8988T (cell line): ENCODE measurements around the gene DISC1.
"Not testable (repeated sequence)": the region's sequence is repeated elsewhere in the genome, so short reads cannot be mapped to it uniquely, and the experiment has no call there.

Experiments used
- DNase-seq: peaks from one replicate; pipeline ENCODE4 v3.0.0; 2011

The DISC1 gene

DNA sequence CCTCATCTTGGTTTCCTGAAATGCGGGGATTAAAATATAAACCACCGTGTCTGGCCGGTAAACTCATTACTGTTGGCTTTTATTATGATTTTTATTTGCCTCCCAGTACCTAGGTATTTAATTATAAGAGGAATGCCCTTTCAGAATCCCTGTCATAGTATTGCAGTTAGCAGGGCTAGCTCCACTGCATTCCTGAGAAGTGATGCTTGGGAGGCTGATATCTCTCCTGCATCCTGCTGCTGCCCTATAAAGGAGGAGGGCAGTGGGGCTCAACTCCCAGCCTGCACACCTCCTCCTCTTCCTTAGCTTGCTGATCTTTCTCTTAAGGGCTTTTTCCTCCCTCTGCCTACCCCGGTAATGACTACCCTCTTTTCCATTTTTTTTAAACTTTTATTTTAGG, 19.9 kb upstream of the DISC1 start:
- DNase-seq: no peak

- DNase-seq: no peak
These were observed 16.2 kb upstream of the DISC1 start for GRCh38 chr1:231610388-231610787.

DNA sequence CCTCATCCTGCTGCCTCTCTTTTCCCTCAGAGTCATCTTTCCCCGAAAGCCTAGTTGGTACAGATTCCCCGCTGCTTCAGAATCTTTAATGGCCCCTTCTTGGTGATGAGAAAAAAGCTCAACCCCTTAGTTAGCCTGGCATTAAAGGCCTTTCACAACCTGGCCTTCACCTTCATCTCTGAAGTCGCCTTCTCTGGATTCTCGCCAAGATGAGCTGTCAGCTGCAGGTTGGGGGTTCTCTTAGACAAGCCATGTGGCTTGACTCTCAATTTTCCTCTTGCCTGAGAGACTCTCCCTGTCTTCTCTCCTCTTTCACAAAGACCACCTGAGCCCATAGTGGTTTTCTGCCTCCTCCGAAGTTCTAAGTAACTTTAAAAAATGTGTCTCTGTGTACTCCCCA, 15.5 kb upstream of the DISC1 start:
- no peak for DNase-seq

GRCh38 chr1:231611851-231612250, 14.7 kb upstream of the DISC1 start:
- DNase-seq: no peak

DNA sequence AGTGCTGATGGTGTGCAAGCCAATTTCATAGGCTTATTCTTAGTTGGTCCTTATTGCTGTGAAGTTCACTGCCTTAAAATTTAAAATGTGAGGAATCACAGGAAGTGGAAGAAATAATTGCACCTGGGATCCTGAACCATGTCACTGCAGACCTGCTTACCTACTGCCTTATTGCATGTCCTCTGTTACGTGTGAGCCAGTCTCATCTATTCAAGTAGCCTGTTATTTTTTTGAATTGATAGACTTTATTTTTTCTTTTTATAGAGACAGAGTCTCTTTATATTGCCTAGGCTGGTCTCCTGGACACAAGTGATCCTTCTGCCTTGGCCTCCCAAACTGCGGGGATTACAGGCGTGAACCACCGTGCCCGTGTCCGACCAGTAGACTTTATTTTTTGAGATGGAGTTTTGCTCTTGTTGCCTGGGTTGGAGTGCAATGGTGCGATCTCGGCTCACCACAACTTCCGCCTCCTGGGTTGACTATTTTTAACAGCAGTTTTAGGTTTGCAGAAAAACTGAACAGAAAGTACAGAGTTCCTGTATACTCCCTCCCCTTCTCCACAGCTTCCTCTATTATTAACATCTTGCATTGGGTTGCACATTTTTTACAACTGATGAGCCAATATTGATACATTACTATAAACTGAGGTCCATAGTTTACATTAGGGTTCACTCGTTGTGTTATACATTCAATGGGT, 14.0 kb upstream of the DISC1 start:
- no peak for DNase-seq

- DNase-seq: no peak
These were observed 12.9 kb upstream of the DISC1 start for GRCh38 chr1:231613419-231614349.

- no peak for DNase-seq
These were observed 9.9 kb upstream of the DISC1 start for GRCh38 chr1:231616667-231617066.

GRCh38 chr1:231618609-231619256, 7.9 kb upstream of the DISC1 start:
- no peak for DNase-seq

GRCh38 chr1:231619257-231619634, 7.3 kb upstream of the DISC1 start:
- DNase-seq: no peak

GRCh38 chr1:231625042-231625441, 1.5 kb upstream of the DISC1 start:
- DNase-seq: not testable (repeated sequence)

GRCh38 chr1:231625975-231626534, 535 bp upstream of the DISC1 start:
- no peak for DNase-seq

GRCh38 chr1:231626951-231627614, 493 bp downstream of the DISC1 start:
- DNase-seq: peak; percentile 62

DNA sequence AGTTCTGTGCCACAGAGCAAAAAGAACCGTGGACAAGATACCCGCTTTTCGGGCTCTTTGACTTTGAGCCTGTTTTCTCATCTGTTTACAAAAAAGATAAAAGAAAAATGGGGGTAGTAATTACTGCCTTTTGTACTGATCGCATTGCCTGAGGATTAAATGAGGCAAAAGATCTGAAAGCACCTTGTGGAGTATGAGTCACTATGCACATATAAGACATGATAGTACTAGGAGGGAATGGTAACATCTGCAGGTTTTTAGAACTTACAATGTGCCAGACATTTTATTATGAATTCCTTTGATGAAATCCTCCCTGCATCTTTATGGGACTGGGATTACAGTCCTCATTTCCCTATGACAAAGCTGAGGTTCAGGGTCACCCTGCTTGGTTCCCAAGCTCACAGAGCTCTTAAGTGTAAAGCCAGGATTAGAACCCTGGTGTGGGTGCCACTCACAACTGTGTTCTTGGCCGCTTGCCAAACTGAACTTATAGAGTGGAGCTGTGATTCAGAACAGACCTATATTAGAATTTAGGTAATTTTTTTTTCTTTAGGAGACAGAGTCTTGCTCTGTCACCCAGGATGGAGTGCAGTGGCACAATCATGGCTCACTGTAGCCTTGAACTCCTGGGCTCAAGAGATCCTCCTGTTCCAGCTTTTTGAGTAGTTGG, 1.8 kb downstream of the DISC1 start:
- DNase-seq: no peak

DNA sequence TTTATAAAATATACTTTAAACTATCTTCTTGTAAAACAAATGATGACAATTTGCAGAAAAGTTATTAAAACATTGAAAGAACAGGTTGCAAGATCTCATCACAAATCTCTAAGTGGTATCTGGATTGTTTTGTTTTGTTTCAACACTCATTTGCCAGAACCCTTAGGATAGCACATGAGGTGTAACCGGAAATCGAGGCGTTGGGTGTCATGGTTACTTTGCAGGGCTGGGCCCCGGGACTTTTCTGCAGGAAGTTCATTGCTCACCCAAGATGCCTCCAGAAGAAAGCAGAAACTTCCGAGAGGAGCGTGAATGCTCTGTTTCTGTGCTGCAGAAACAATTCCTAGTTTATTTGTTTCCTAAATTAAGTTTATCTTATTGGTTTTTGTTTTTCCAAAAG, 2.5 kb downstream of the DISC1 start:
- DNase-seq: no peak

GRCh38 chr1:231630558-231631205, 4.1 kb downstream of the DISC1 start:
- no peak for DNase-seq

DNA sequence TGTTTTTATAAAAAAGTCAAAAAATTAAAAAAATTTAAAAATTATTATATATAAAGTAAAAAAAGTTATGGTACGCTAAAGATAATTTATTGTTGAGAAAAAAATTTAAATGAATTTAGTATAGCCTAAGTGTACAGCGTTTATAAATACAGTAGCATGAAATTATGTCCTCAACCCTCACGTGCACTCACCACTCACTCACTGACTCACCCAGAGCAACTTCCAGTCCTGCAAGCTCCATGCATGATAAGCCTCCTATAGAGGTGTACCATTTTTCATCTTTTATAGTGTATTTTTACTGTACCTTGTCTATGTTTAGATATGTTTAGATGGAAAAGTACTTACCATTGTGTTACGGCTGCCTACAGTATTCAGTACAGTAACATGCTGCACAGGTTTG, 5.1 kb downstream of the DISC1 start:
- DNase-seq: no peak

DNA sequence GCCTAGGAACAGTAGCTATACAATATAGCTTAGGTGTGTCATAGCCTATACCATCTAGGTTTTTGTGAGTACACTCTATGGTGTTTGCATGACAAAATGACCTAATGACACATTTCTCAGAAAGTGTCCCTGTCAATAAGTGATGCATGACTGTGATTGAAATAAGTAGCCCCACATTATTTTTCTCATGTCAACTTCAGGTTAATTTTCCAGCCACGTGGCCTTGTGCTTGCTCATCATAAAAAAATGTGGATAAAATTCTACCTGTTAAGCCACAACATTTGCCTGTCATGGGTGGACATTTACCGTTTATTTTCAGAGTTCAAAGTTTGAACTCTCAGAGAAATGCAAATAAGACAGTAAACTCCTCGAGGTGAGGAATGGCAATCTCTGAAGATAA, 5.5 kb downstream of the DISC1 start:
- no peak for DNase-seq

DNA sequence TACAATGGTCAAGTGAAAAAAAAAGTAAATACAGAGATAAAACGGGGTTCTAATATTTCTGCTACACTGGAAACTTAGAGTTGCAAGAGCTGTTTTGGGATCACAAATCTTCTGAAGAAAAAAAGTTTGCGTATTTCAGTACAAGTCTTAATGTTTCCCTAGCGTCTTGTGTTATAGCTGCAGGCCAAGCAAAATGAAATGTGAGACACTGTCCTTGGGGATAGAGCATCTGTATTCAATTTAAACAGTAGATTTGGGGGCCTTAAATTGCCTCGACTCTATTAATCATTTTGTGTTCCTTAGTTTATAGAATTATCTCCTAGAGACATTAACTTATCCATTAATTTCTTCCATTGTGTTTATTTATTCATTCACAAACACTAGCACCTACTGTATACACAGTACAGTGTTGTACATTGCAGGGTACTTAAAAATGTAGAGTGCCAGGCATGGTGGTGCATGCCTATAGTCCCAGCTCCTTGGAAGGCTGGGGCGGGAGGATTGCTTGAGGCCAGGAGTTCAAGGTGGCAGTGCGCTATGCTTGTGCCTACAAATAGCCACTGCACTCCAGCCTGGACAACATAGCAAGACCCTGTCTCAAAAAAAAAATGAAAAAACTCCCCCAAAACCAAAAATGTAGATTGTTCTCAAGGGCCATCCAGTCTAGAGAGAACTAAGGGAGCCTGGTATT, 7.9 kb downstream of the DISC1 start:
- DNase-seq: no peak

DNA sequence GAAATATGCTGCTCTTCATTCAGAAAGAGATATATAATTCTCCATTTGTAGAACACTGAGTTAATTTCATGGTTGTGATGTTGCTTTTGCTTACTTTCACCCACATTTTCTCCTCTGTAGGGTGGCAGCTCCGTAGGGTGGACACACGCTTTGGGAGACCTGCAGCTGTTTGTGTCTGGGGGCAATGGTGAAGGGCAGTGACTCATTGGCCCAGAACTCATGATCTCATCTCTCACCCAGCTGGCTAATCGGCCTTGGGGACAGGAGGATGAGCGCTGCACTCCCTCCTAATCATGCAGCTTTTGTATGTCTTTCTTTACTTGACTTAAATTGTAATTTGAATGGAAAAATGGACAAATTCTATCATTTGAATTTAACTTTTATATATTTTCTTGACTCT, 9.6 kb downstream of the DISC1 start:
- no peak for DNase-seq

DNA sequence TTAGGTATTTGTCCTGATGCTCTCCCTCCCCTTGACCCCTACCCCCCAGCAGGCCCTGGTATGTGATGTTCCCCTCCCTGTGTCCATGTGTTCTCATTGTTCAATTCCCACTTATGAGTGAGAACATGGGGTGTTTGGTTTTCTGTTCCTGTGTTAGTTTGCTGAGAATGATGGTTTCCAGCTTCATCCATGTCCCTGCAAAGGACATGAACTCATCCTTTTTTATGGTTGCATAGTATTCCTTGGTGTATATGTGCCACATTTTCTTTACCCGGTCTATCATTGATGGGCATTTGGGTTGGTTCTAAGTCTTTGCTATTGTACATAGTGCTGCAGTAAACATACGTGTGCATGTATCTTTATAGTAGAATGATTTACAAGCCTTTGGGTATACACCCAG, 10.3 kb downstream of the DISC1 start:
- DNase-seq: not testable (repeated sequence)

DNA sequence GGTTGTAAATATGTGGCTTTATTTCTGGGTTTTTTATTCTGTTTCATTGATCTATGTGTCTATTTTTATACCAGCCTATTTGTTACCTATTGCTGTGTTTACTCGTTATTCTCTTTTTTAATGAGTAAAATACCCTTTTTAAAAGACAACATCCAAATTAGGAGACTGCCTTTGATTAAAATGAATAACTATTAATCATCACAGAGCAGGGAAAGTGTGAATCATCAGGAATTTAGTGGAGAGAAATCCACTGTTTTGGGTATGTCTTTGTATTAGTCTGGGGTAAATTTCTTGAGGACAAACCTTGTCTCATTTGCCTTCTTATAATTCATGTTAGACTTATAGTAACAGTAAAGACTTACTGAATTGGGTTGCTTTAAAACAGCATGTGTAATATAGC, 12.1 kb downstream of the DISC1 start:
- no peak for DNase-seq
